GM12878 (cell line): ENCODE measurements around the gene SPCS3.

Experiments used
- BRCA1 ChIP-seq: IDR thresholded peaks from 2 replicates; pipeline ENCODE4 v1.6.1; 2011; ENCODE audit warnings: low read depth, low read length, improper control_type of control experiment
- JUND ChIP-seq: IDR thresholded peaks from 2 replicates; pipeline ENCODE4 v1.6.1; 2012; ENCODE audit warnings: low read depth, mild to moderate bottlenecking, low read length, improper control_type of control experiment, moderate library complexity
- KAT2A ChIP-seq: conservative IDR thresholded peaks from 2 replicates; pipeline ENCODE4 v1.6.1; 2011; ENCODE audit warnings: low read depth, low read length; ENCODE audit not compliant: control insufficient read depth
- MXI1 ChIP-seq: fragments of 150-350 bp; IDR thresholded peaks from 2 replicates; pipeline ENCODE4 v1.6.1; 2011; ENCODE audit warnings: low read depth, mild to moderate bottlenecking, inconsistent platforms, low read length, improper control_type of control experiment
- NRF1 ChIP-seq: conservative IDR thresholded peaks from 2 replicates; pipeline ENCODE4 v1.6.1; 2011; ENCODE audit warnings: mild to moderate bottlenecking, low read depth, low read length, improper control_type of control experiment
- POLR2A ChIP-seq: IDR thresholded peaks from 2 replicates; pipeline ENCODE4 v1.6.1; 2011; ENCODE audit warnings: low read depth, mild to moderate bottlenecking, low read length
- POLR2AphosphoS5 ChIP-seq: IDR thresholded peaks from 2 replicates; pipeline ENCODE4 v1.6.1; 2011; ENCODE audit warnings: mild to moderate bottlenecking, low read length, inconsistent platforms
- SMC3 ChIP-seq: IDR thresholded peaks from 2 replicates; pipeline ENCODE4 v1.6.1; 2011; ENCODE audit warnings: low read length, improper control_type of control experiment, borderline replicate concordance
- SREBF2 ChIP-seq: IDR thresholded peaks from 2 replicates; pipeline ENCODE4 v1.6.1; 2012; ENCODE audit warnings: mild to moderate bottlenecking, low read length
- SRF ChIP-seq, 2 experiments: IDR thresholded peaks; 2 replicates each; pipeline ENCODE4 v1.6.1; 2011; ENCODE audit warnings: low read depth in 2 of 2, low read length in 2 of 2, mild to moderate bottlenecking in 1 of 2, moderate library complexity in 1 of 2
- ZNF207 ChIP-seq: fragments of 450-650 bp; IDR thresholded peaks from 2 replicates; pipeline ENCODE4 v1.6.1; 2014; ENCODE audit warnings: antibody characterized with exemption, mild to moderate bottlenecking, borderline replicate concordance
- ZZZ3 ChIP-seq: IDR thresholded peaks from 2 replicates; pipeline ENCODE4 v1.6.1; 2011; ENCODE audit warnings: low read depth; ENCODE audit not compliant: control insufficient read depth, insufficient read length
- TF ChIP-seq, protein P1 (sequence below), 3 experiments: IDR thresholded peaks in 2 of 3; conservative IDR thresholded peaks in 1 of 3; 2 replicates each; pipeline ENCODE4 v1.5.1; 2011; ENCODE audit warnings: low read depth in 3 of 3, low read length in 3 of 3, mild to moderate bottlenecking in 3 of 3, control low read depth in 2 of 3, moderate library complexity in 2 of 3, inconsistent platforms in 1 of 3, mixed read lengths in 1 of 3; ENCODE audit not compliant: control insufficient read depth in 2 of 3, insufficient read depth in 1 of 3; ENCODE audit errors: extremely low read depth in 1 of 3
- TF ChIP-seq, protein P2 (sequence below): IDR thresholded peaks from 2 replicates; pipeline ENCODE4 v1.6.1; 2012; ENCODE audit warnings: low read depth, low read length, improper control_type of control experiment

DNA sequence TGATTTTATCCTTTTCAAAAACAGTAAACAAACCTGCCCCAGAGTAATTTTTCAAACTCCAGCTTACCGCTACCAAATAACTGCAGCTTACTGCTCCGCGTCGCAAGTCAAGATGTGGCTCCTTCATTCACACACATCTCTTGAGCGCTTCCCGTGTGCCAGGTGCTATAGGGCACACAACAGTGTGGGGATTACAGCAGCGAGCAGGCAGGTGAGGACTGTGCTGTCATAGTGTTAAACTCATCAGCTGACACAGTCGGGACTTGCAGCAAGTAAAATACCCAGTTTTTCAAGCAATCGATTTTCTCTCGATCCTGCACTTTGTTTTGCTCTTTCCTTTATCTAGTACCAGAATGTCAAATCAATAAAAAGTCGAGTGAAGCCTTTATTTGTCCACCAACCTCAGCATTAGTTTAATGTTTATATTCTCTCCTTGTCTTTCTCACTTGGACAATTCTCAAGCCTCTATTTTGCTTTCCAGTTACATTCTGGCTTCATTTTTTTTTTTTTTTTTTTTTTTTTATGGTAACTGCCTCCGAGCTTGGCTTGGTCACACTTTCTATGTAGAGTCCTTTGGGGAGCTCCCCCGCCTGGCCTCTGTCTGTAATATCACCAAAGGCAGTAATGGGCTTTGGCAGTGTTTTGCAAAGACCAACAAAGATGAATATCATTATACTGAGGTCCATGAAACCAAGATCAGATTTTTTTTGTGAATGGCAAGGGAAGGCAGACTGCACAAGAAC, 42.4 kb upstream of the SPCS3 start:
- TF ChIP-seq MXI1 = no peak
- TF ChIP-seq, protein P1, sequence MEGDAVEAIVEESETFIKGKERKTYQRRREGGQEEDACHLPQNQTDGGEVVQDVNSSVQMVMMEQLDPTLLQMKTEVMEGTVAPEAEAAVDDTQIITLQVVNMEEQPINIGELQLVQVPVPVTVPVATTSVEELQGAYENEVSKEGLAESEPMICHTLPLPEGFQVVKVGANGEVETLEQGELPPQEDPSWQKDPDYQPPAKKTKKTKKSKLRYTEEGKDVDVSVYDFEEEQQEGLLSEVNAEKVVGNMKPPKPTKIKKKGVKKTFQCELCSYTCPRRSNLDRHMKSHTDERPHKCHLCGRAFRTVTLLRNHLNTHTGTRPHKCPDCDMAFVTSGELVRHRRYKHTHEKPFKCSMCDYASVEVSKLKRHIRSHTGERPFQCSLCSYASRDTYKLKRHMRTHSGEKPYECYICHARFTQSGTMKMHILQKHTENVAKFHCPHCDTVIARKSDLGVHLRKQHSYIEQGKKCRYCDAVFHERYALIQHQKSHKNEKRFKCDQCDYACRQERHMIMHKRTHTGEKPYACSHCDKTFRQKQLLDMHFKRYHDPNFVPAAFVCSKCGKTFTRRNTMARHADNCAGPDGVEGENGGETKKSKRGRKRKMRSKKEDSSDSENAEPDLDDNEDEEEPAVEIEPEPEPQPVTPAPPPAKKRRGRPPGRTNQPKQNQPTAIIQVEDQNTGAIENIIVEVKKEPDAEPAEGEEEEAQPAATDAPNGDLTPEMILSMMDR (IDR thresholded peaks at IDR 0.05 in 2 of 3, conservative IDR thresholded peaks at IDR 0.05 in 1 of 3; ENCODE audit: control insufficient read depth in 2 of 3, extremely low read depth in 1 of 3, insufficient read depth in 1 of 3, low read depth in 3 of 3, low read length in 3 of 3) = peak; percentile 37 to 43 (median 38); a peak in 5 of 6 replicates
- TF ChIP-seq SREBF2 = no peak
- TF ChIP-seq, protein P2, sequence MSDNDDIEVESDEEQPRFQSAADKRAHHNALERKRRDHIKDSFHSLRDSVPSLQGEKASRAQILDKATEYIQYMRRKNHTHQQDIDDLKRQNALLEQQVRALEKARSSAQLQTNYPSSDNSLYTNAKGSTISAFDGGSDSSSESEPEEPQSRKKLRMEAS = no peak
- TF ChIP-seq KAT2A = no peak
- TF ChIP-seq SRF (IDR thresholded peaks at IDR 0.05; ENCODE audit: low read depth in 2 of 2, low read length in 2 of 2) = no peak
- no peak for TF ChIP-seq POLR2A
- TF ChIP-seq SMC3 = peak; percentile 60; the same call in 1 of the 2 replicates
- no peak for TF ChIP-seq BRCA1
- TF ChIP-seq NRF1 = no peak
- TF ChIP-seq POLR2AphosphoS5 = no peak
- no peak for TF ChIP-seq JUND
- TF ChIP-seq ZNF207 = no peak
- TF ChIP-seq ZZZ3 = no peak
